IPS-NIHi7 (cell line): Measurements from ENCODE around the gene TTC33.
A peak's percentile ranks its signal among the peaks of the same experiment; 100 is the strongest.
"Not testable (repeated sequence)": the region's sequence is repeated elsewhere in the genome, so short reads cannot be mapped to it uniquely, and the experiment has no call there.

Source experiments
- DNase-seq: peaks from one replicate; pipeline ENCODE4 v3.0.0; 2012; ENCODE audit warnings: mixed read lengths; ENCODE audit errors: extremely low spot score

TTC33 gene

GRCh38 chr5:40780199-40780598 is 24.4 kb upstream of the TTC33 start:
- DNase-seq = no peak

- no peak for DNase-seq
Measured at GRCh38 chr5:40779561-40779960, 23.8 kb upstream of the TTC33 start.

GRCh38 chr5:40778133-40778532 is 22.4 kb upstream of the TTC33 start:
- DNase-seq = no peak

- DNase-seq = no peak
Measured at GRCh38 chr5:40776658-40776977, 20.9 kb upstream of the TTC33 start.

GRCh38 chr5:40775846-40776657 is 20.3 kb upstream of the TTC33 start:
- DNase-seq = no peak

GRCh38 chr5:40775085-40775845 is 19.5 kb upstream of the TTC33 start:
- no peak for DNase-seq

- no peak for DNase-seq
Measured at GRCh38 chr5:40774623-40775022, 18.9 kb upstream of the TTC33 start.

GRCh38 chr5:40770764-40771163 is 15.0 kb upstream of the TTC33 start:
- DNase-seq = no peak

GRCh38 chr5:40762705-40763104 is 6.9 kb upstream of the TTC33 start:
- DNase-seq = no peak

GRCh38 chr5:40757400-40757799 is 1.6 kb upstream of the TTC33 start:
- DNase-seq = no peak

- DNase-seq = peak; percentile 60
Measured at GRCh38 chr5:40755093-40755406, 711 bp downstream of the TTC33 start.

GRCh38 chr5:40754381-40755092 is 1.2 kb downstream of the TTC33 start:
- DNase-seq = no peak

GRCh38 chr5:40746703-40747102 is 9.1 kb downstream of the TTC33 start:
- DNase-seq = no peak

- DNase-seq = no peak
Measured at GRCh38 chr5:40743771-40744170, 12.0 kb downstream of the TTC33 start.

- no peak for DNase-seq
Measured at GRCh38 chr5:40738502-40738901, 17.3 kb downstream of the TTC33 start.

- peak; percentile 35 for DNase-seq
Measured at GRCh38 chr5:40736103-40736875, 19.5 kb downstream of the TTC33 start.

- no peak for DNase-seq
Measured at GRCh38 chr5:40735609-40736008, 20.2 kb downstream of the TTC33 start.

GRCh38 chr5:40734986-40735385 is 20.8 kb downstream of the TTC33 start:
- no peak for DNase-seq

GRCh38 chr5:40733879-40734563 is 21.7 kb downstream of the TTC33 start:
- no peak for DNase-seq

GRCh38 chr5:40733434-40733833 is 22.3 kb downstream of the TTC33 start:
- no peak for DNase-seq

- DNase-seq = not testable (repeated sequence)
Measured at GRCh38 chr5:40722497-40722911, 33.3 kb downstream of the TTC33 start.
